Caco-2 (cell line): ENCODE data around the gene LDLR. TPM values are rescaled to one million over a fixed set of nuclear protein-coding genes. Genes with fewer than 3 reads are reported as not detected.

Experiments
- BruUV-seq: library from RNA; stranded (reverse); fragments of 400-500 nt; replicated peaks from 2 replicates; lab custom pipeline; 2021; lab: Mats Ljungman, UMichigan
- CTCF ChIA-PET: fragments of 300-600 bp; sonication (Branson Sonifier 250); formaldehyde crosslinking; loops from one replicate; lab custom pipeline; 2022; ENCODE audit warnings: antibody characterized with exemption; lab: Charles Lee
- POLR2A ChIA-PET: fragments of 300-600 bp; sonication (Branson Sonifier 250); formaldehyde crosslinking; loops from one replicate; lab custom pipeline; 2022; ENCODE audit warnings: antibody characterized with exemption; lab: Charles Lee
- DNase-seq, 2 experiments: peaks; one replicate each; pipeline versions ENCODE4 v3.0.0 to v3.0.0-alpha.2; 2020 to 2022
- H3K27me3 ChIP-seq: replicated peaks from 2 replicates; pipeline ENCODE4 v1.6.0; 2011; ENCODE audit warnings: low read length; ENCODE audit not compliant: control insufficient read depth, insufficient read depth
- H3K36me3 ChIP-seq: 2 replicates; pipeline ENCODE4 v1.5.1; 2011; ENCODE audit warnings: low read length; ENCODE audit not compliant: control insufficient read depth, insufficient read depth
- H3K4me1 ChIP-seq: fragments of 250-450 bp; sonication (Bioruptor Pico); 2 replicates; pipeline ENCODE4 v1.5.1; 2020; ENCODE audit warnings: mild to moderate bottlenecking
- H3K4me3 ChIP-seq: 2 replicates; pipeline ENCODE4 v1.5.1; 2011; ENCODE audit warnings: low read depth, mild to moderate bottlenecking, control low read depth, low read length
- H3K9me3 ChIP-seq: fragments of 250-450 bp; sonication (Bioruptor Pico); 2 replicates; pipeline ENCODE4 v1.5.1; 2020; ENCODE audit warnings: mild to moderate bottlenecking, moderate library complexity
- H3K27ac Mint-ChIP-seq: one replicate; pipeline ENCODE4 v1.8.0; 2022; ENCODE audit warnings: mixed read lengths; ENCODE audit not compliant: unreplicated experiment
- H3K27me3 Mint-ChIP-seq: one replicate; pipeline ENCODE4 v1.8.0; 2022; ENCODE audit warnings: mixed read lengths; ENCODE audit not compliant: insufficient read depth, unreplicated experiment
- H3K36me3 Mint-ChIP-seq: one replicate; pipeline ENCODE4 v1.8.0; 2022; ENCODE audit warnings: mild to moderate bottlenecking, mixed read lengths; ENCODE audit not compliant: insufficient read depth, unreplicated experiment
- H3K4me1 Mint-ChIP-seq: one replicate; pipeline ENCODE4 v1.8.0; 2022; ENCODE audit warnings: low read depth, mixed read lengths; ENCODE audit not compliant: unreplicated experiment
- H3K4me3 Mint-ChIP-seq: one replicate; pipeline ENCODE4 v1.8.0; 2022; ENCODE audit warnings: mild to moderate bottlenecking, moderate library complexity, mixed read lengths; ENCODE audit not compliant: unreplicated experiment
- H3K9me3 Mint-ChIP-seq: one replicate; pipeline ENCODE4 v1.8.0; 2022; ENCODE audit warnings: mixed read lengths; ENCODE audit not compliant: unreplicated experiment
- CTCF ChIP-seq, 2 experiments: fragments of 200-600 bp in 1 of 2; IDR thresholded peaks; 1 replicate in 1 of 2; 2 replicates in 1 of 2; pipeline versions ENCODE4 v1.5.1 to v1.8.0; 2011 to 2022; ENCODE audit warnings: antibody characterized with exemption in 1 of 2, control low read depth in 1 of 2, inconsistent platforms in 1 of 2, low read depth in 1 of 2, low read length in 1 of 2, mild to moderate bottlenecking in 1 of 2, moderate library complexity in 1 of 2; ENCODE audit not compliant: insufficient read depth in 1 of 2, severe bottlenecking in 1 of 2, unreplicated experiment in 1 of 2
- intact Hi-C: fragments of 100-400 bp; cut with micrococcal nuclease; formaldehyde crosslinking; loops from one replicate; pipeline ENCODE4 v1.10.0; 2022; ENCODE audit not compliant: unreplicated experiment
- total RNA-seq: library from RNA; stranded (reverse); gene quantifications from 2 replicates; pipeline ENCODE4 v1.2.3, GENCODE V29; 2022

The LDLR gene
- total RNA-seq, 1 experiment from 2014 or later = 68.9 TPM

GRCh38 chr19:11105014-11105636, 15.9 kb downstream of the LDLR start:
- no peaks in the 10 kb centered on the region for H3K9me3 Mint-ChIP-seq
- Histone ChIP-seq H3K36me3 (peaks cover 14% of the 10 kb centered on the region), H3K9me3 (no peaks in the 10 kb centered on the region), H3K4me1 (no peaks in the 10 kb centered on the region), H3K27me3 (no peaks in the 10 kb centered on the region), H3K4me3 (no peak overlapping the region)
- POLR2A ChIA-PET = no interaction called here
- intact Hi-C loops = no loop called here
- H3K27ac Mint-ChIP-seq = no peak overlapping the region
- TF ChIP-seq CTCF (IDR thresholded peaks at IDR 0.05; ENCODE audit: insufficient read depth in 1 of 2, low read depth in 1 of 2, low read length in 1 of 2, severe bottlenecking in 1 of 2, unreplicated experiment in 1 of 2) = no peak
- H3K4me1 Mint-ChIP-seq = no peaks in the 10 kb centered on the region
- no peak overlapping the region for H3K4me3 Mint-ChIP-seq
- DNase-seq = no peak
- peaks cover 99% of the 10 kb centered on the region for H3K36me3 Mint-ChIP-seq
- BruUV-seq = no TSS peak
- H3K27me3 Mint-ChIP-seq = no peaks in the 10 kb centered on the region
- CTCF ChIA-PET = interaction anchor here (0.6 kb wide), 1 partner anchor 46 kb away, joined by 4 read pairs; no protein-coding TSS in a partner anchor

GRCh38 chr19:11106477-11106876, 17.2 kb downstream of the LDLR start:
- ChIA-PET POLR2A (no interaction called here), CTCF (no interaction called here)
- no peak for TF ChIP-seq CTCF (IDR thresholded peaks at IDR 0.05; ENCODE audit: insufficient read depth in 1 of 2, low read depth in 1 of 2, low read length in 1 of 2, severe bottlenecking in 1 of 2, unreplicated experiment in 1 of 2)
- H3K27ac Mint-ChIP-seq = no peak overlapping the region
- intact Hi-C loops = no loop called here
- no peak overlapping the region for H3K4me3 ChIP-seq
- no peaks in the 10 kb centered on the region for H3K9me3 ChIP-seq
- no peaks in the 10 kb centered on the region for H3K9me3 Mint-ChIP-seq
- H3K4me1 Mint-ChIP-seq = no peaks in the 10 kb centered on the region
- H3K36me3 ChIP-seq = peaks cover 18% of the 10 kb centered on the region
- no peaks in the 10 kb centered on the region for H3K4me1 ChIP-seq
- H3K4me3 Mint-ChIP-seq = no peak overlapping the region
- H3K27me3 ChIP-seq = no peaks in the 10 kb centered on the region
- H3K36me3 Mint-ChIP-seq = peaks cover 99% of the 10 kb centered on the region
- H3K27me3 Mint-ChIP-seq = no peaks in the 10 kb centered on the region
- BruUV-seq = no TSS peak
- DNase-seq = no peak

DNA sequence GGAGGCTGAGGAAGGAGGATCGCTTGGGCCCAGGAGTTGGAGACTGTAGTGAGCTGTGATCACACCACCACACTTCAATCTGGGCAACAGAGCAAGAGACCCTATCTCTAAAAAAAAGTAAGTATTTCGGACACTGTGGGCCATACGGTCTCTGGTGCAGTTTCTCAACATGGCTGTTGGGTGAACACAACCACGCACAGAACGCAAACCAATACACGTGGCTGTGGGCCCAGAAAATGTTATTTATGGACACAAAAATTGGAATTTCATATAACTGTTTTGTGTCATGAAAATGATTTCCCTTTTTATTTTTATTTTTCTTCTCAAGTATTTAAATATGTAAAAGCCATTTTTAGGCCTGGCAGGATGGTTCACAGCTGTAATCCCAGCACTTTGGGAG, 19.5 kb downstream of the LDLR start:
- no peaks in the 10 kb centered on the region for H3K9me3 ChIP-seq
- ChIA-PET POLR2A (no interaction called here), CTCF (no interaction called here)
- H3K27ac Mint-ChIP-seq = no peak overlapping the region
- no peak overlapping the region for H3K4me3 Mint-ChIP-seq
- no peak for TF ChIP-seq CTCF (IDR thresholded peaks at IDR 0.05; ENCODE audit: insufficient read depth in 1 of 2, low read depth in 1 of 2, low read length in 1 of 2, severe bottlenecking in 1 of 2, unreplicated experiment in 1 of 2)
- DNase-seq = no peak
- no peaks in the 10 kb centered on the region for H3K27me3 ChIP-seq
- intact Hi-C loops = no loop called here
- H3K9me3 Mint-ChIP-seq = no peaks in the 10 kb centered on the region
- BruUV-seq = TSS peak; percentile 17
- H3K36me3 Mint-ChIP-seq = peaks cover 99% of the 10 kb centered on the region
- H3K36me3 ChIP-seq = peaks cover 16% of the 10 kb centered on the region
- H3K4me1 ChIP-seq = no peaks in the 10 kb centered on the region
- H3K27me3 Mint-ChIP-seq = no peaks in the 10 kb centered on the region
- no peak overlapping the region for H3K4me3 ChIP-seq
- no peaks in the 10 kb centered on the region for H3K4me1 Mint-ChIP-seq
